ENCODE measurements around the gene EVX1. TPM values are rescaled to one million over a fixed set of nuclear protein-coding genes. Genes with fewer than 3 reads are reported as not detected.

The EVX1 gene
- total RNA-seq, 2 donors from 2014 or later: not detected

DNA sequence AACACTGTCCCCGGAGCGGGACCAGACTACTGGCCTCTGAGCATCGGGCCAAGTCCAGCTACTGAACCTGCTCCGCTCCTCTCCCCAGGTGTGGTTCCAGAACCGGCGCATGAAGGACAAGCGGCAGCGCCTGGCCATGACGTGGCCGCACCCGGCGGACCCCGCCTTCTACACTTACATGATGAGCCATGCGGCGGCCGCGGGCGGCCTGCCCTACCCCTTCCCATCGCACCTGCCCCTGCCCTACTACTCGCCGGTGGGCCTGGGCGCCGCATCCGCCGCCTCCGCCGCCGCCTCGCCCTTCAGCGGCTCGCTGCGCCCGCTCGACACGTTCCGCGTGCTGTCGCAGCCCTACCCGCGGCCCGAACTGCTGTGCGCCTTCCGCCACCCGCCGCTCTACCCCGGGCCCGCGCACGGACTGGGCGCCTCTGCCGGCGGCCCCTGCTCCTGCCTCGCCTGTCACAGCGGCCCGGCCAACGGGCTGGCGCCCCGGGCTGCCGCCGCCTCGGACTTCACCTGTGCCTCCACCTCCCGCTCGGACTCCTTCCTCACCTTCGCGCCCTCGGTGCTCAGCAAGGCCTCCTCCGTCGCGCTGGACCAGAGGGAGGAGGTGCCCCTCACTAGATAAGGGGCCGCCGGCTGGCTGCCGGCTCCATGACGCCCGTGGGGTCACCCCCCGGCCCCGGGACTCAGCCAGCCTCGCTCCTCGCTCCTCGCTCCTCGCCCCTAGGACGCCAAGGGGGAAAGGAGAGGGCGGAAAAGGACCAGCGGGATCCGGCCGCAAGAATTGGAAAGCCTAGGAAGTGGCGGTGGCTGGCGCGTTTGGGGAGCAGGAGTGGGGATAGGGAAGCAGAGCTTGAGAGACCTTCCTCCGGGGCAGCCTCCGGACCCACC lies 3.4 kb downstream of the EVX1 start:
- Mint-ChIP-seq H3K4me1 (ENCODE audit: low read depth in 2 of 2) (peaks cover 6 to 17% of the 10 kb centered on the region in 2 donors), H3K9me3 (no peaks in the 10 kb centered on the region), H3K36me3 (no peaks in the 10 kb centered on the region), H3K4me3 (no peak overlapping the region), H3K27me3 (peaks cover 58 to 79% of the 10 kb centered on the region in 2 donors), H3K27ac (no peak overlapping the region)
- DNase-seq (ENCODE audit: low spot score) (no peak), ATAC-seq (peak; percentile 28 to 58)

DNA sequence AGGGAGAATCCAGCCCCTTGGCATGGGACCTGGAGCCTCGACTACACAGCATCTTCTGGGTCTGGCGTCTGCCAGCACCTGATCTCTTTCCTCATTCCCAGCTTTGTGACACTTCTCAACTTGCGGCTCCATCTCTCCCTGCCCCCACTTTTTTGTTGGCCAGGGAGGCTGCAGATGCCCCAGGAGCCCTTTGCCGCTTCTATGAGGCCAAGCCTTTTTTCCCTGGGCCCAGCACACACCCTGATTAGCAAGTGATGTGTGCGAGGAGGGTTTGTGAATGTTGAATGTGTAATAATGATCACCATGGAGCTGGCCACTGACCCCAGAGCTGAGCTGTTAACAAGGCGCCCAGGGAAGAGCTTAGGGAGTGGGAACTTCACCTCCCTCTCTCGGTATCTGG lies 4.4 kb downstream of the EVX1 start:
- H3K36me3 Mint-ChIP-seq: no peaks in the 10 kb centered on the region
- H3K9me3 Mint-ChIP-seq: no peaks in the 10 kb centered on the region
- H3K27ac Mint-ChIP-seq: no peak overlapping the region
- DNase-seq (ENCODE audit: low spot score) (no peak), ATAC-seq (no peak)
- no peak overlapping the region for H3K4me3 Mint-ChIP-seq
- H3K27me3 Mint-ChIP-seq: peaks cover 55 to 76% of the 10 kb centered on the region in 2 donors
- H3K4me1 Mint-ChIP-seq (ENCODE audit: low read depth in 2 of 2): peaks cover 6 to 17% of the 10 kb centered on the region in 2 donors

DNA sequence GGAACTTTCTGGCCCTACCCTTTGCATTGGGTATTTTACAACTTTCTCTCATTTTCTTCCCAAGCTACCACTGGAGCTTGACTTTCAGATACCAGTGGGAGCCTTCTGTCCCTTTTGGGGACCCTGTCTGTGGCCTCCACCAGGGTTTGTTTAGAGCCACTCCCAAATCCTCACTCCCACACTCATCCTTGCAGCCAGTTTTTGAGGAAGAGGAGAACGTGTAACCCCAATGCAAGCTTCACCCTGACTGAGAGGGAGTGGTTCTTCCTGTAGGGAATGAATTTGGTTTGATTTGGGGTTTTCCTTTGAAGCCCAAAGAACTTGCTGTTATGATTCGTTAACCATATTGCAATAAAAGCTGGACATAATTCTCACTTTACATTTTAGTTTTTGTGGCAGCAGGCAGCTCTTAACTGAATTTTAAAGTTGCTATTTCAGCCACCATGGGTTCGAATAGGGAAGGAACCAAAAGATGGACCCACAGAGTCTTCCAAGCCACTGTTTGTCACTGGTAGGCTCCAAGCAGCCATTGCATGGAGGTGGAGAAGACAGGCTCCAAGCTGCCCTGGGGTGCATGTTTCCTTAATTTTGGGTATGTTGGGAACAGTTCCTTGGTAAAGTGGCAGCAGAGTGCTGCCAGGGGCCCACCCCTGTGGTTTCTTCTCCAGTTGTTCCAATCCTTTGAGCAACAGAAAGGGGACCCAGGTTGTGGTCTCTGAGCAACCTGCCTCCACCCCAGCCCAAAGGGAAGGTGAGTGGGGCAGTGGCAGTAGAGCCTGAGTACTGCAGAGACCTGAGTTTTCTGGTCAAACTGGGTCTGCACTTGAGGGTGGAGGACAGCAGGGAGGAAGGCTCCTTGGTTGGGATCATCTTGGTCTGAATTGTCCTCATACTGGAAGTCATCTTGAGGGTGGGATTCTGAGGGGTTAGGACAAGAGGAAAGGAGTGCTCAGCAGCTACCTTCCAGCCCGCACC lies 5.1 kb downstream of the EVX1 start:
- Mint-ChIP-seq H3K27ac (no peak overlapping the region), H3K36me3 (no peaks in the 10 kb centered on the region), H3K4me1 (ENCODE audit: low read depth in 2 of 2) (peaks cover 0 to 17% of the 10 kb centered on the region in 2 donors), H3K27me3 (peaks cover 58 to 76% of the 10 kb centered on the region in 2 donors), H3K9me3 (no peaks in the 10 kb centered on the region), H3K4me3 (no peak overlapping the region)
- DNase-seq (ENCODE audit: low spot score) (no peak), ATAC-seq (no peak)

DNA sequence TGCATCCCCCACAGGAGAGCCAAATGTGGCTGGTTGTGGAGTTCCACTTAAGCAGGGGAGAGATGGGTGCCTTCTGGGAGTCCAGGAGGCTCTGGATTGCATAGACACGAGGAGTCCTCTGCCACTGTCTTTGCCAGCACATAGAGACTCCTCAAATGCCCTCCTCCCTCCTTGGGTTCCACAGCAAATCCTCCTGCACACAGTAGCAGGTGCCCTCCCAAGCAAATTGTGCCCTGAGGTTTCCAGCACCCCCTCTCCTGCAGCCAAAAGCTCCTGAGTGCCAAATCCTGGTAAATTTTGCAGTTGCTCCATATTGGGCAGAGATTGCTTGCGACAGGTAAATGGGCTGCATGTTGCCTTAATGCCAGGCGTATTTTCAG lies 5.8 kb downstream of the EVX1 start:
- Mint-ChIP-seq H3K4me3 (no peak overlapping the region), H3K27me3 (peaks cover 60 to 75% of the 10 kb centered on the region in 2 donors), H3K9me3 (no peaks in the 10 kb centered on the region), H3K4me1 (ENCODE audit: low read depth in 2 of 2) (peaks cover 0 to 16% of the 10 kb centered on the region in 2 donors), H3K36me3 (no peaks in the 10 kb centered on the region), H3K27ac (no peak overlapping the region)
- no peak for DNase-seq (ENCODE audit: low spot score)
- ATAC-seq: no peak

DNA sequence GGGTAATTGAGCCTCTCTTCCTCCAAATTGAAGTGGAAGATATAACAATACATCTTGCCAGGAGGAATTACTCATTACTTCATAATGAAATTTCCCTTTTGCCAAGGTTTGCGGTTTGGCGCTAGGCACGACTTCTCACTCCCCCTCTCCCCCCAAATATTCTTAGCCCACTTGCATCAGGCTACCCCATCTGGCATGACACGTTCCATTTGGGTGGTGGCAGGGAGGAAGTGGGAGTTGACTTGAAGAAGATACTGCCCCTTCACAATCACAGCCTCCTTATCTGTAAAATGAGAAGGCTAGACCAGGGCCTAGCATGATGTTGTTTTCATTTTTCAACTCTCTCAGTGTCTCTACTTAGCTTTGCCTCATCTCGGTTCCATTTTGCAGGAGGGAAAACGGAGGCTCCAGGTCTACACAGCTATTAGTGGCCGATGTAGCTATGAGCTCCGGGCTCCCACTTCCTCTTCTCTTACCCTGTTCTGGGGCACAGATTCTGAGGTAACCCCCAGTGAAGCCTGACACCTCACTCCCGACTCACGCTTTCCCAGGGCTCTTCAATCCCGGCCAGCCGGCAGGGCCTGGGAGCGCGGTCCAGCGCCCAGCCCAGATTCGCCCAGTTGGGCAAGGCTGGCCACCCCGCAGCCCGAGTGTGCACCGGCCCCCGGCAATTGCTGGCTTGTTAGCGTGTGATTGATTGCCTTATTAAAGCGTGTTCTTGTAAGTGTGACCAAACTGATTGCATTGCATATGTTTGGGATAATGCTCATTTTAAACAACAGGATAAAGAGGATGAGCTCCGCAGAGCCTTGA lies 6.5 kb downstream of the EVX1 start:
- H3K4me1 Mint-ChIP-seq (ENCODE audit: low read depth in 2 of 2): peaks cover 0 to 14% of the 10 kb centered on the region in 2 donors
- H3K27me3 Mint-ChIP-seq: peaks cover 62 to 76% of the 10 kb centered on the region in 2 donors
- no peaks in the 10 kb centered on the region for H3K9me3 Mint-ChIP-seq
- ATAC-seq (no peak), DNase-seq (ENCODE audit: low spot score) (no peak)
- no peak overlapping the region for H3K27ac Mint-ChIP-seq
- H3K4me3 Mint-ChIP-seq: no peak overlapping the region
- H3K36me3 Mint-ChIP-seq: no peaks in the 10 kb centered on the region

DNA sequence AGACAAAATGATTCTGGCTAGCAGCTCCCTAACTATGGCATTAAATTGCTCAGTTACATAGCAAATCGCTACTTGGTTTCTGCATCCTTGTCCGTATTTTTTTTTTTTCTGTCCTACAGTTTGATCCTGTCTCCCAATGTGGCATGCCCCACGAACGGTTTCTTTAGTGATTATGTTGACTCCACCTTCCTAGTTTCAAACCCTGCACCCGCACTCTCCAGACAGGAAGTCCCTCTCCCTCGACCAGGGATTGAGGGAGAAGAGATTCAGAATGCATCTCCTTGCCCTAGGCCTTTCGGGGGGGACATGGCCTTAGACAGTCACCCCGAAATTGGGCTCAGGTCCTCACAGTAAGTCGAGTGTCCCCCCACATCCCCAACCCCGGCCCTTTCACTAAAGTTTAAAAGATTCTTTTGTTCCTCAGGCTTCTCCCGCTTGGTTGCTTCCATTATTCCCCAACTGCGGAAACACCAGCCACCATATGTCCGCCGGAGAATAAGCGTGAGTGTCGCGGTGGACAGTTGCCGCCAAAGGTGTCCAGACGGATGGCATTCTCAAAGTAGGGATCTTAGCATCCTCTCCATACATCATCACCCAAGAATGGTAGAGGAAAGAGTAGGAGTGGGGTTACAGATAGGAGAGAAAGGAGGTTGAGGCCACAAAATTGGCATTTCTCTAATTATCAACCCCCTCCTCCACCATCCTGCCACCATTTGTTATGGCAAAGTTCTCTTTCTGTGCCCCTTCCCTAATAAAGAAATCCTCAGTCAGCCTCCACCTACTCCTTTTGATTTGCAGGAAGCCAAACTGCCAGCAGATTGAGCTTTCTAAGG lies 7.3 kb downstream of the EVX1 start:
- Mint-ChIP-seq H3K27ac (no peak overlapping the region), H3K9me3 (no peaks in the 10 kb centered on the region), H3K4me1 (ENCODE audit: low read depth in 2 of 2) (peaks cover 0 to 14% of the 10 kb centered on the region in 2 donors), H3K36me3 (no peaks in the 10 kb centered on the region), H3K27me3 (peaks cover 62 to 75% of the 10 kb centered on the region in 2 donors), H3K4me3 (no peak overlapping the region)
- DNase-seq (ENCODE audit: low spot score) (no peak), ATAC-seq (no peak)

DNA sequence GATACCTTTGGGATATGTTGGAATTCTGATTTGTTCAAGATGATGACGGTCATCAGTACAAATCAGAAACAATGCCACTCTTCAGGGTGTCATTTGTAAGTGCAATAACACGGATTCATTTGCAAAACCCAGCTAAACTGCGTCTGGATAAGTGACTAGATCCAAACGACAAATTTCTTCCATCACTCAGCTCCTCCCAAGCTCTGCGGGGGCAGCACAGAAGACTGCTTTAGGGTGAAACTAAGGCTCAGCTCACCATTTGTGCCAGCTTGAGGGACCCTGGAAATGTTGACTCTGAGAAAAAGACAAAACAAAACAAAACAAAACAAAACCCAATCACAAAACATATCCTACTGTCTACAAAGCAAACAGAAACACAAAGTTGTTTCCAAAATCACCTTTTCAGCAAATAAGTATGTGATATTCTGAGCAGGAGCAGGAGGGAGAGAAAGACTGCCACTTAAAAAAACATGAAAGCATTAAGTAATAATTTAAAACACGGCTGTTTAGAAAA lies 8.0 kb downstream of the EVX1 start:
- ATAC-seq (no peak), DNase-seq (ENCODE audit: low spot score) (no peak)
- H3K4me1 Mint-ChIP-seq (ENCODE audit: low read depth in 2 of 2): peaks cover 0 to 14% of the 10 kb centered on the region in 2 donors
- H3K27me3 Mint-ChIP-seq: peaks cover 64 to 79% of the 10 kb centered on the region in 2 donors
- H3K9me3 Mint-ChIP-seq: no peaks in the 10 kb centered on the region
- no peak overlapping the region for H3K4me3 Mint-ChIP-seq
- no peak overlapping the region for H3K27ac Mint-ChIP-seq
- no peaks in the 10 kb centered on the region for H3K36me3 Mint-ChIP-seq

DNA sequence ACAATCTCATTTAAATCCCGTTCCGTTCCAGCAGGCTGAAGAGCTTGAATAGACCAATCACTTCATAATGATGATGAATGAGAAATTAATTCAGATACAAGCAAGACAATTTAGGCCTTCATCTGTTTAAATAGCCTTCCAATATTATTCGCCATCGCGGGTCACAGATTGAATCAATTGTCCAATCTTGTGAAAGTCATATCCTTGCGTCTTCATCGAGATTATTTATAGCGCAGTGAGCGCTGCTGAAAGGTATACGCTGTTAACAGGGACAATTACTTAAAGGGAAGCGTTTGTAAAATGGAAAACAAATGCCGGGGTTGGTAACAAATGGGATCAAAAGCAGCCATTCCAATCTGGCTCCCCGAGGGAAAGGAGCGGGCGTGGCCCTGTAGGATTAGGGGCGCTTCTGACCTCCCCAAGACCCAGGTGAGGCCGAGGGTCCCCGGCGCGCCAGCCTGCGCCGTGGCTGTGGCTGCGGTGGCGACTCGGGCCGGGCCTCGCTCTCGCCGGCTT lies 8.6 kb downstream of the EVX1 start:
- Mint-ChIP-seq H3K9me3 (no peaks in the 10 kb centered on the region), H3K4me3 (no peak overlapping the region), H3K36me3 (no peaks in the 10 kb centered on the region), H3K27ac (no peak overlapping the region), H3K4me1 (ENCODE audit: low read depth in 2 of 2) (peaks cover 0 to 14% of the 10 kb centered on the region in 2 donors), H3K27me3 (peaks cover 64 to 79% of the 10 kb centered on the region in 2 donors)
- DNase-seq (ENCODE audit: low spot score) (no peak), ATAC-seq (no peak)

DNA sequence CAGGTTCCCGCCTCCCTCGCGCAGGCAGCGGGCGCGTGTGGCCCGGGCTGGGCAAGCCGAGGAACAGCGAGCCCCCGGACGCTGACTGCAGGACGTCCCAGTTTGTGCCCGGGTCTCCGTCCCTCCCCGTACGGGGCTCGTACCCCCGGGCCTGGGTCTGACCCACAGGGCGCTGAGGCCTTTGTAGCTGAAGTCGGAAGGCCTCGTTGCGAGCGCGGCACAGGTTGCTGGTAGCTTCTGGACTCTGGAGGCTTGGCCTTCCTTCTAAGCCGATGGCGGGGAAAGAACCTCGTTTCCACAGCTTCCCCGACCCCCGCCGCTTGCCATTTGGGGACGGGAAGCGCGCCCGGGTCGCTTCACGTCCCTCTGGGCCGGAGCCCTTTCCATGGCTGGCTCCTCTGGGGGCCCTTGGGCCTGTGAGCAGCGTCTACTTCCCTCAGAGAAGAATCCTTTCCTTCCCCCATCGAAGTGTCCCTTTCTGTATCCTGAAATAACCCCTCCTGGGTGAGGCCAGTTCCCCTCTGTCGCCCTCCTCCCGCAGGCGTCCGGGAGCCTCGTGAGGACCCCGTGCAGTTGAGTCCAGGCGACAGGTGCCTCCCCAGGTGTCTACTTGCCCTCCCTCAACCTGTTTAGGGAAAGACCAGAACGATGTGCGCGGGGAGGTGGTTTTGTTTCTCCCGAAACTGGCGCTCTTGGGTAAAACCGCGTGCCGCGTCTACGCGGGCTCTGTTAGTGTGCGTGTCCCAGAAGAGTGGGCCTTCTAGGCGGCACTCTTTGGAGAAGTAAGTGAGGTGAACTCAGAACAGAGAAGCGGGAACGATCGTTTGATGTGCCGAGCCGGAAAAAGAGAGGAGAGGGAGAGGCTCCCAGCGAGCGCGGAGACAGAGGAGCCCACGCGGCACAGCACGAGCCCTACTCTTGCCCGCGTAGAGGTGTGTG lies 9.3 kb downstream of the EVX1 start:
- H3K27me3 Mint-ChIP-seq: peaks cover 62 to 77% of the 10 kb centered on the region in 2 donors
- peaks cover 0 to 14% of the 10 kb centered on the region in 2 donors for H3K4me1 Mint-ChIP-seq (ENCODE audit: low read depth in 2 of 2)
- ATAC-seq: no peak
- no peaks in the 10 kb centered on the region for H3K36me3 Mint-ChIP-seq
- no peak overlapping the region for H3K4me3 Mint-ChIP-seq
- H3K27ac Mint-ChIP-seq: no peak overlapping the region
- no peaks in the 10 kb centered on the region for H3K9me3 Mint-ChIP-seq
- DNase-seq (ENCODE audit: low spot score): no peak

DNA sequence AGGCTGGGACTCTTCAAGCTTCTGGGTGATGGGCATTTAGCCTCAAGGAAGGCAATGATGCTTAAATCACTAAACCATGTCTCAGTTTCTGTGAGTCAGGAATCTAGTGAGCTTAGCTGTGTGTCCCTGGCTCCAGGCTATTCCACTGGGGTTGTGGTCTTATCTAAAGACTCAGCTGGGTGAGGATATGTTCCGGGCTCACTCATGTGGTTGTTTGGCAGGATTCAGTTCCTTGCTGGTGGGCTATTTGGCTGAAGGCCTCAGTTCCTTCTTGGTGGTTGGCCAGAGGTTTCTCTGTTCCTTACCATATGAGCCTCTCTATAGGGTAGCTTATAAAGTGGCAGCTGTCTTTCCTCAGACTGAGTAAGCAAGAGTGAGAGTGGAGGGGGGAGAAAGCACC lies 12.0 kb downstream of the EVX1 start:
- peaks cover 44 to 67% of the 10 kb centered on the region in 2 donors for H3K27me3 Mint-ChIP-seq
- no peak overlapping the region for H3K27ac Mint-ChIP-seq
- ATAC-seq (no peak), DNase-seq (ENCODE audit: low spot score) (no peak)
- no peaks in the 10 kb centered on the region for H3K36me3 Mint-ChIP-seq
- no peaks in the 10 kb centered on the region for H3K9me3 Mint-ChIP-seq
- no peak overlapping the region for H3K4me3 Mint-ChIP-seq
- H3K4me1 Mint-ChIP-seq (ENCODE audit: low read depth in 2 of 2): peaks cover 0 to 14% of the 10 kb centered on the region in 2 donors

DNA sequence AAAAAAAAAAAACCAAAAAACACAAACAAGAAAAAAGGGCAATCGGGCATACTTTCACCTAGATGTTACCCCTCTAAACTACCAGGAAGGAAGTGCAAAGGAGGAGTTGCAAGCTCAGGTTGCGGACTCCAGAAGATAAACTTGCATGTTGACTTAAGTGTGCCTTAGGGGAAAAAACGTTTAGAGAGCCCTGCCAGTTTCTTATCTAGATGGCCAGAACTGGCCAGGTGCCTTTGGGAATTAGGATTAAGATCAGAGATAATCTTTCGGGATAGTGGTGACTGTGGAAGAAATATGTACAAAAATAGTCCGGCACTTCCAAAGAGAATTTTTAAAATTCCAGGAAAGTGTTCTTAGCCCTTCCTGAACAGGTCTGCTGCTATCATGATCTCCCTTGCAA lies 17.6 kb downstream of the EVX1 start:
- DNase-seq (ENCODE audit: low spot score) (no peak), ATAC-seq (no peak)
- H3K27me3 Mint-ChIP-seq: peaks cover 24 to 59% of the 10 kb centered on the region in 2 donors
- no peaks in the 10 kb centered on the region for H3K9me3 Mint-ChIP-seq
- H3K4me1 Mint-ChIP-seq (ENCODE audit: low read depth in 2 of 2): no peaks in the 10 kb centered on the region
- H3K27ac Mint-ChIP-seq: no peak overlapping the region
- no peak overlapping the region for H3K4me3 Mint-ChIP-seq
- H3K36me3 Mint-ChIP-seq: no peaks in the 10 kb centered on the region
